K562 (cell line): Measurements from ENCODE around the gene VPS37B. TPM values are rescaled to one million over a fixed set of nuclear protein-coding genes. Genes with fewer than 3 reads are reported as not detected.

Experiments
- CHD1 ChIP-seq: fragments of 200-600 bp; sonication (generic); IDR thresholded peaks from one replicate; pipeline ENCODE4 v1.6.1; 2012; ENCODE audit warnings: mild to moderate bottlenecking, moderate library complexity, low read length, inconsistent platforms
- KAT8 ChIP-seq: fragments of 450-650 bp; IDR thresholded peaks from 2 replicates; pipeline ENCODE4 v1.6.1; 2016; ENCODE audit warnings: low read depth, mild to moderate bottlenecking
- NCOA4 ChIP-seq: fragments of 450-650 bp; IDR thresholded peaks from 2 replicates; pipeline ENCODE4 v1.6.1; 2018; ENCODE audit warnings: mild to moderate bottlenecking; ENCODE audit not compliant: partially characterized antibody
- NRF1 ChIP-seq, 2 experiments: fragments of 450-650 bp; IDR thresholded peaks in 1 of 2; conservative IDR thresholded peaks in 1 of 2; 2 replicates each; pipeline ENCODE4 v1.6.1; 2014; ENCODE audit warnings: mild to moderate bottlenecking in 2 of 2
- RBM34 ChIP-seq: fragments of 200-400 bp; formaldehyde crosslinking; IDR thresholded peaks from 2 replicates; pipeline ENCODE4 v1.6.1; 2018; ENCODE audit warnings: low read length, borderline replicate concordance; ENCODE audit not compliant: insufficient read depth
- STAT5B ChIP-seq: fragments of 250-450 bp; sonication (Bioruptor Pico); IDR thresholded peaks from 2 replicates; pipeline ENCODE4 v1.8.0; 2021; ENCODE audit warnings: mild to moderate bottlenecking, inconsistent platforms
- THAP12 ChIP-seq: fragments of 250-450 bp; sonication (Bioruptor Pico); IDR thresholded peaks from 2 replicates; pipeline ENCODE4 v1.9.0; 2021; ENCODE audit warnings: mild to moderate bottlenecking, inconsistent platforms
- XRCC5 ChIP-seq: fragments of 200-400 bp; formaldehyde crosslinking; IDR thresholded peaks from 2 replicates; pipeline ENCODE4 v1.6.1; 2017; ENCODE audit warnings: low read depth, mild to moderate bottlenecking, low read length
- ZNF76 ChIP-seq: fragments of 250-450 bp; sonication (Bioruptor Pico); IDR thresholded peaks from 2 replicates; pipeline ENCODE4 v1.4.0; 2020; ENCODE audit warnings: mild to moderate bottlenecking, moderate library complexity, borderline replicate concordance
- polyA plus RNA-seq, 8 experiments: library from polyadenylated mRNA; depleted of rRNA in 4 of 8; stranded (reverse) in 5 of 8; unstranded in 3 of 8; fragments of >200 nt; fragmentation: Nextera tagmentation in 2 of 8; fragmentation: Illumina TruSeq in 1 of 8; extraction: Ambion mirVana in 2 of 8; extraction: Trizol in 1 of 8; gene quantifications; 2 replicates each; pipeline versions ENCODE4 v1.2.1 to v1.2.3, GENCODE V29; 2011 to 2014; ENCODE audit warnings: inconsistent platforms in 1 of 8, missing spikeins in 1 of 8
- total RNA-seq, 7 experiments: library from RNA; depleted of rRNA in 6 of 7; stranded (reverse); fragments of >200 nt in 6 of 7; fragmentation: Illumina TruSeq in 2 of 7; extraction: Trizol in 2 of 7; gene quantifications; 2 replicates each; pipeline versions ENCODE4 v1.2.1 to v1.2.3, GENCODE V29; 2011 to 2021; ENCODE audit warnings: low replicate concordance in 1 of 7
- TF ChIP-seq, protein P1 (sequence below): fragments of 450-650 bp; IDR thresholded peaks from 2 replicates; pipeline ENCODE4 v1.6.1; 2016; ENCODE audit warnings: mild to moderate bottlenecking, moderate library complexity

Gene VPS37B
- total and polyA plus RNA-seq, 9 of the 15 experiments (the other 6 are each of a cell fraction or from before 2014, with no cell fraction given), result 0.28 to 37.4 (median 17.9) TPM

DNA sequence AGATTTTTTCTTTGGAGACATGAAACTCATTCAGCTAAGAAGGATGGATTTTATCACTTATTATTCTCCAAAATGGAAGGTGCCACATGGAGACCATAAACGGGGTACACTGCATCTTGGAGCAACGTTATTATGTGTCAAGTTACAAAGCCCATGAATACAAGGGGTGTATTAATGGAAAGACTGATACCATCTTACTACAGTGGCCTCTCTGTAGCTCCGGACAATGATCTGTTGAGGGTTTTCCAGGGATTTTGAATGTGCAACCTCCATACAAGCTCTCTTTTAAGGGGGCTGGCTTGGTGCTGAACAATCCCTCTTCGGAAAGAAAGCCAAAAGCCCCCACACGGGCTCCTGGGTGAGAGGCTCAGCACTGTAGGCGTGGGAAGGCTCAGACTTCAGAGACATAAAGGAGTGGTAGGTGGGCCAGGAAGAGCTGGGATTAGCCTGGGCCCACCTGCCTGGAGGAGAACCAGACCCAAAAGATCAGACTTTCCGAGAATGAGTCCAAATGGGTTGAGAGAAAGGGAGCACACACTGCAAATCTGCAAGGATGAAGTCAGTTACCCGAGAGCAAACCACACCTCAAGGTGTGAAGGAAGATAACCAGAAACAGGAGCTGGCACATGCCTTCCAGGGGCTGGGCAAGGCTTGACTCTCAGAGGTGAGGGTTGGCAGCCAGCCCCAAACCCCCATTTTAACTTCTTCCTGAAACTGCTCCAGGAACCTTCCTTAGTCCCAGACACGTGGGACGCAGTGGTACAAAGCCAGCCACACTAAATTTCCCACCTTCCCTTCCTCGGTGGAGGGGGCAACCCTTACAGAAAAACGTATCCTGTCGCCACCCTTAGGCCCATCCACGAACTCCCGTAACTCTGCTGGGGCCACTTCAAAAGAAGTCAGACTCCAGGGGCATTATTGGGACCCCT lies 1.5 kb downstream of the VPS37B start (continued):
- TF ChIP-seq CHD1 (peak; percentile 27), STAT5B (no peak), XRCC5 (0 out of 2 replicates have a peak, but pooled peaks have one; percentile 32), KAT8 (no peak), ZNF76 (CRISPR knock-in tag) (no peak), NRF1 (conservative IDR thresholded peaks at IDR 0.05 in 1 of 2, IDR thresholded peaks at IDR 0.05 in 1 of 2) (no peak), THAP12 (CRISPR knock-in tag) (no peak; the same call in 1 of the 2 replicates), RBM34 (no peak), NCOA4 (no peak)
- TF ChIP-seq, protein P1, sequence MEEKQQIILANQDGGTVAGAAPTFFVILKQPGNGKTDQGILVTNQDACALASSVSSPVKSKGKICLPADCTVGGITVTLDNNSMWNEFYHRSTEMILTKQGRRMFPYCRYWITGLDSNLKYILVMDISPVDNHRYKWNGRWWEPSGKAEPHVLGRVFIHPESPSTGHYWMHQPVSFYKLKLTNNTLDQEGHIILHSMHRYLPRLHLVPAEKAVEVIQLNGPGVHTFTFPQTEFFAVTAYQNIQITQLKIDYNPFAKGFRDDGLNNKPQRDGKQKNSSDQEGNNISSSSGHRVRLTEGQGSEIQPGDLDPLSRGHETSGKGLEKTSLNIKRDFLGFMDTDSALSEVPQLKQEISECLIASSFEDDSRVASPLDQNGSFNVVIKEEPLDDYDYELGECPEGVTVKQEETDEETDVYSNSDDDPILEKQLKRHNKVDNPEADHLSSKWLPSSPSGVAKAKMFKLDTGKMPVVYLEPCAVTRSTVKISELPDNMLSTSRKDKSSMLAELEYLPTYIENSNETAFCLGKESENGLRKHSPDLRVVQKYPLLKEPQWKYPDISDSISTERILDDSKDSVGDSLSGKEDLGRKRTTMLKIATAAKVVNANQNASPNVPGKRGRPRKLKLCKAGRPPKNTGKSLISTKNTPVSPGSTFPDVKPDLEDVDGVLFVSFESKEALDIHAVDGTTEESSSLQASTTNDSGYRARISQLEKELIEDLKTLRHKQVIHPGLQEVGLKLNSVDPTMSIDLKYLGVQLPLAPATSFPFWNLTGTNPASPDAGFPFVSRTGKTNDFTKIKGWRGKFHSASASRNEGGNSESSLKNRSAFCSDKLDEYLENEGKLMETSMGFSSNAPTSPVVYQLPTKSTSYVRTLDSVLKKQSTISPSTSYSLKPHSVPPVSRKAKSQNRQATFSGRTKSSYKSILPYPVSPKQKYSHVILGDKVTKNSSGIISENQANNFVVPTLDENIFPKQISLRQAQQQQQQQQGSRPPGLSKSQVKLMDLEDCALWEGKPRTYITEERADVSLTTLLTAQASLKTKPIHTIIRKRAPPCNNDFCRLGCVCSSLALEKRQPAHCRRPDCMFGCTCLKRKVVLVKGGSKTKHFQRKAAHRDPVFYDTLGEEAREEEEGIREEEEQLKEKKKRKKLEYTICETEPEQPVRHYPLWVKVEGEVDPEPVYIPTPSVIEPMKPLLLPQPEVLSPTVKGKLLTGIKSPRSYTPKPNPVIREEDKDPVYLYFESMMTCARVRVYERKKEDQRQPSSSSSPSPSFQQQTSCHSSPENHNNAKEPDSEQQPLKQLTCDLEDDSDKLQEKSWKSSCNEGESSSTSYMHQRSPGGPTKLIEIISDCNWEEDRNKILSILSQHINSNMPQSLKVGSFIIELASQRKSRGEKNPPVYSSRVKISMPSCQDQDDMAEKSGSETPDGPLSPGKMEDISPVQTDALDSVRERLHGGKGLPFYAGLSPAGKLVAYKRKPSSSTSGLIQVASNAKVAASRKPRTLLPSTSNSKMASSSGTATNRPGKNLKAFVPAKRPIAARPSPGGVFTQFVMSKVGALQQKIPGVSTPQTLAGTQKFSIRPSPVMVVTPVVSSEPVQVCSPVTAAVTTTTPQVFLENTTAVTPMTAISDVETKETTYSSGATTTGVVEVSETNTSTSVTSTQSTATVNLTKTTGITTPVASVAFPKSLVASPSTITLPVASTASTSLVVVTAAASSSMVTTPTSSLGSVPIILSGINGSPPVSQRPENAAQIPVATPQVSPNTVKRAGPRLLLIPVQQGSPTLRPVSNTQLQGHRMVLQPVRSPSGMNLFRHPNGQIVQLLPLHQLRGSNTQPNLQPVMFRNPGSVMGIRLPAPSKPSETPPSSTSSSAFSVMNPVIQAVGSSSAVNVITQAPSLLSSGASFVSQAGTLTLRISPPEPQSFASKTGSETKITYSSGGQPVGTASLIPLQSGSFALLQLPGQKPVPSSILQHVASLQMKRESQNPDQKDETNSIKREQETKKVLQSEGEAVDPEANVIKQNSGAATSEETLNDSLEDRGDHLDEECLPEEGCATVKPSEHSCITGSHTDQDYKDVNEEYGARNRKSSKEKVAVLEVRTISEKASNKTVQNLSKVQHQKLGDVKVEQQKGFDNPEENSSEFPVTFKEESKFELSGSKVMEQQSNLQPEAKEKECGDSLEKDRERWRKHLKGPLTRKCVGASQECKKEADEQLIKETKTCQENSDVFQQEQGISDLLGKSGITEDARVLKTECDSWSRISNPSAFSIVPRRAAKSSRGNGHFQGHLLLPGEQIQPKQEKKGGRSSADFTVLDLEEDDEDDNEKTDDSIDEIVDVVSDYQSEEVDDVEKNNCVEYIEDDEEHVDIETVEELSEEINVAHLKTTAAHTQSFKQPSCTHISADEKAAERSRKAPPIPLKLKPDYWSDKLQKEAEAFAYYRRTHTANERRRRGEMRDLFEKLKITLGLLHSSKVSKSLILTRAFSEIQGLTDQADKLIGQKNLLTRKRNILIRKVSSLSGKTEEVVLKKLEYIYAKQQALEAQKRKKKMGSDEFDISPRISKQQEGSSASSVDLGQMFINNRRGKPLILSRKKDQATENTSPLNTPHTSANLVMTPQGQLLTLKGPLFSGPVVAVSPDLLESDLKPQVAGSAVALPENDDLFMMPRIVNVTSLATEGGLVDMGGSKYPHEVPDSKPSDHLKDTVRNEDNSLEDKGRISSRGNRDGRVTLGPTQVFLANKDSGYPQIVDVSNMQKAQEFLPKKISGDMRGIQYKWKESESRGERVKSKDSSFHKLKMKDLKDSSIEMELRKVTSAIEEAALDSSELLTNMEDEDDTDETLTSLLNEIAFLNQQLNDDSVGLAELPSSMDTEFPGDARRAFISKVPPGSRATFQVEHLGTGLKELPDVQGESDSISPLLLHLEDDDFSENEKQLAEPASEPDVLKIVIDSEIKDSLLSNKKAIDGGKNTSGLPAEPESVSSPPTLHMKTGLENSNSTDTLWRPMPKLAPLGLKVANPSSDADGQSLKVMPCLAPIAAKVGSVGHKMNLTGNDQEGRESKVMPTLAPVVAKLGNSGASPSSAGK, result peak; percentile 91
